GM10248 (cell line): Measurements from ENCODE around the gene CUL1.

Experiments used
- CTCF ChIA-PET: fragments of 300-600 bp; sonication (Branson Sonifier 250); formaldehyde crosslinking; extraction: SDS; loops from one replicate; lab custom pipeline; 2021; ENCODE audit warnings: antibody characterized with exemption; lab: Yijun Ruan, JAX
- POLR2A ChIA-PET: fragments of 350-650 bp; sonication (Branson Sonifier 250); formaldehyde crosslinking; extraction: SDS; loops from one replicate; lab custom pipeline; 2020; ENCODE audit warnings: antibody characterized with exemption; lab: Yijun Ruan, JAX
- DNase-seq: peaks from one replicate; pipeline ENCODE4 v3.0.0; 2012; ENCODE audit errors: extremely low spot score
- CTCF ChIP-seq: IDR thresholded peaks from 2 replicates; pipeline ENCODE4 v1.5.1; 2012; ENCODE audit warnings: mild to moderate bottlenecking, low read depth; ENCODE audit errors: extremely low read depth, missing control alignments, control extremely low read depth

The CUL1 gene

GRCh38 chr7:148850564-148850963, 151.9 kb downstream of the CUL1 start:
- ChIA-PET CTCF (interaction anchor here (1.2 to 2.0 kb wide), 3 partner anchors 9 to 14 kb away, joined by 3 to 8 read pairs (median 4); no protein-coding TSS in a partner anchor), POLR2A (no interaction called here)
- no peak for TF ChIP-seq CTCF
- DNase-seq = no peak
